DMS 273 treated with DMSO at 0.1 percent for 48 hours (cell line): ENCODE data around the gene IBTK.
"Not testable (repeated sequence)": the region's sequence is repeated elsewhere in the genome, so short reads cannot be mapped to it uniquely, and the experiment has no call there.

Experiments used
- DNase-seq: peaks from one replicate; lab custom pipeline; 2025; lab: John Stamatoyannopoulos, UW

The IBTK gene

GRCh38 chr6:82247505-82248272, at the start of gene IBTK:
TSS of gene IBTK (minus strand) at chr6:82247744. CDS start at chr6:82240486, 7,258 bp downstream.
- peak; percentile 83 for DNase-seq

GRCh38 chr6:82283771-82284410, 36.3 kb upstream of the IBTK start:
- no peak for DNase-seq

- not testable (repeated sequence) for DNase-seq
Measured at GRCh38 chr6:82281550-82281949, 34.0 kb upstream of the IBTK start.

GRCh38 chr6:82277686-82278085, 30.1 kb upstream of the IBTK start:
- DNase-seq, result no peak

- no peak for DNase-seq
Measured at GRCh38 chr6:82275686-82276085, 28.1 kb upstream of the IBTK start.

GRCh38 chr6:82273295-82273694, 25.8 kb upstream of the IBTK start:
- no peak for DNase-seq

GRCh38 chr6:82270881-82271635, 23.5 kb upstream of the IBTK start:
- no peak for DNase-seq

GRCh38 chr6:82268301-82268846, 20.8 kb upstream of the IBTK start:
- DNase-seq, result no peak

- DNase-seq, result no peak
Measured at GRCh38 chr6:82264824-82265223, 17.3 kb upstream of the IBTK start.

GRCh38 chr6:82264321-82264720, 16.8 kb upstream of the IBTK start:
- no peak for DNase-seq

GRCh38 chr6:82263916-82264315, 16.4 kb upstream of the IBTK start:
- no peak for DNase-seq

- DNase-seq, result no peak
Measured at GRCh38 chr6:82260997-82261732, 13.6 kb upstream of the IBTK start.

GRCh38 chr6:82259389-82259788, 11.8 kb upstream of the IBTK start:
- DNase-seq, result no peak

GRCh38 chr6:82257088-82257774, 9.7 kb upstream of the IBTK start:
- no peak for DNase-seq

GRCh38 chr6:82254722-82255121, 7.2 kb upstream of the IBTK start:
- not testable (repeated sequence) for DNase-seq

GRCh38 chr6:82251942-82252341, 4.4 kb upstream of the IBTK start:
- no peak for DNase-seq

- DNase-seq, result no peak
Measured at GRCh38 chr6:82249381-82250253, 2.1 kb upstream of the IBTK start.

- DNase-seq, result no peak
Measured at GRCh38 chr6:82248273-82248735, 760 bp upstream of the IBTK start.

- DNase-seq, result no peak
Measured at GRCh38 chr6:82246802-82247504, 591 bp downstream of the IBTK start.

- DNase-seq, result no peak
Measured at GRCh38 chr6:82246370-82246769, 1.2 kb downstream of the IBTK start.
